Lower leg skin (tissue), 4 donors: ENCODE data around the gene PTPRN2. TPM values are rescaled to one million over a fixed set of nuclear protein-coding genes. Genes with fewer than 3 reads are reported as not detected.
A peak's percentile ranks its signal among the peaks of the same experiment; 100 is the strongest.

ENCODE experiments used
- DNase-seq, 2 donors: peaks; one replicate each; pipeline ENCODE4 v3.0.0-alpha.2; 2019; ENCODE audit warnings: low spot score in 2 of 2
- H3K4me3 ChIP-seq: fragments of 200-600 bp; sonication (generic); 2 replicates; pipeline ENCODE4 v1.5.1; 2017; ENCODE audit warnings: mild to moderate bottlenecking, low read depth; ENCODE audit not compliant: poor library complexity, severe bottlenecking
- POLR2A ChIP-seq, 2 donors: fragments of 450-650 bp; IDR thresholded peaks; one replicate each; pipeline ENCODE4 v1.6.1; 2016 to 2017; ENCODE audit warnings: antibody characterized with exemption in 2 of 2, mild to moderate bottlenecking in 1 of 2, moderate library complexity in 1 of 2
- WGBS, 2 donors: methylation state at CpG; one replicate each; pipeline ENCODE4 v1.1.5; 2018; 5-methylcytosine and 5-hydroxymethylcytosine counted together
- intact Hi-C: fragments of 100-400 bp; cut with DNase I; formaldehyde crosslinking; loops from one replicate; pipeline ENCODE4 v1.15.0; 2023; ENCODE audit warnings: low total_unique reads
- total RNA-seq, 4 donors: library from RNA; depleted of rRNA; stranded (reverse); fragments of >200 nt; gene quantifications; one replicate each; pipeline ENCODE4 v1.1.0, GENCODE V29; 2016
- TF ChIP-seq, protein P1 (sequence below), 3 donors: fragments of 450-650 bp; IDR thresholded peaks; one replicate each; pipeline ENCODE4 v1.5.1; 2016; ENCODE audit warnings: antibody characterized with exemption in 3 of 3, mild to moderate bottlenecking in 3 of 3, moderate library complexity in 2 of 3

Gene PTPRN2
- total RNA-seq, 4 donors from 2014 or later, result 0.11 to 1.6 (median 0.92) TPM

DNA sequence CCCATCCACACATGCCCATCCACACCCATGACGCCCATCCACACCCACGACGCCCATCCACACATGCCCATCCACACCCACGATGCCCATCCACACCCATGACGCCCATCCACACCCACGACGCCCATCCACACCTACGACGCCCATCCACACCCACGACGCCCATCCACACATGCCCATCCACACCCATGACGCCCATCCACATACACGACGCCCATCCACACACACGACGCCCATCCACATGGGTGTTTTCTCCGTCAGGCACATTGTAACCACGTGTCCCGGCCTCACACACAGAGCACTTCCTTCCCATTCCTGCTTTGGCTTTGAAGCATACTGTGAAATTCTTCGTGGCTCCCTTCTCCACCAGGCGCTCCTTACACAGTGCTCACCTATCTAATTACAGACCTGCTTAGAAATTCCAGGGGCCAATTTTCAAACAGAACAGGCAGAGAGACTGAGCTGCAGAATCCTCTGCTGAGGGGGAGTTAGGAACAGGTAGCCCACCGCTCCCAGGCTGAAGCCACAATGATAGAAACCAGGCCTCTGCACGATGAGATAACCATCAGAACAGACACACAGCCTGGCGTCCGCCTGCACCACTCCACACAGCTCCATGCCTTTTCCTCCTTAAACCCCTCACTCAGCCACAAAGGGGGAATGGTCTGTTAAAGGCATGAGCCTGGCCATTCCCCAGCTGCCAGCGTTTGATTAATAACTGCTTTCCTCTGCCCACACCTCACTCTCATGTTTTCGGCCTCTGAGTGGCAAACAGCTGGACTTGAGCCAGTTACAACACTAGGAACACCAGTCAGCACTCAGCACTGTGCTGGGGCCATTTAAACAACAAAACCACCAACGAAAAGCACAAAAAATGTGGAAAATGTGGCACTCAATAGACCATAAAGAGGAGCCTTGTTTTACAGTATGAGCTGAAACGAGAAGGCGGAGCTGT is 501.6 kb downstream of the PTPRN2 start:
- intact Hi-C loops, result no loop called here
- no peak overlapping the region for H3K4me3 ChIP-seq
- DNase-seq, result peak in 1 of 2 donors; percentile 40
- no peak for TF ChIP-seq POLR2A (IDR thresholded peaks at IDR 0.05)
- TF ChIP-seq, protein P1, sequence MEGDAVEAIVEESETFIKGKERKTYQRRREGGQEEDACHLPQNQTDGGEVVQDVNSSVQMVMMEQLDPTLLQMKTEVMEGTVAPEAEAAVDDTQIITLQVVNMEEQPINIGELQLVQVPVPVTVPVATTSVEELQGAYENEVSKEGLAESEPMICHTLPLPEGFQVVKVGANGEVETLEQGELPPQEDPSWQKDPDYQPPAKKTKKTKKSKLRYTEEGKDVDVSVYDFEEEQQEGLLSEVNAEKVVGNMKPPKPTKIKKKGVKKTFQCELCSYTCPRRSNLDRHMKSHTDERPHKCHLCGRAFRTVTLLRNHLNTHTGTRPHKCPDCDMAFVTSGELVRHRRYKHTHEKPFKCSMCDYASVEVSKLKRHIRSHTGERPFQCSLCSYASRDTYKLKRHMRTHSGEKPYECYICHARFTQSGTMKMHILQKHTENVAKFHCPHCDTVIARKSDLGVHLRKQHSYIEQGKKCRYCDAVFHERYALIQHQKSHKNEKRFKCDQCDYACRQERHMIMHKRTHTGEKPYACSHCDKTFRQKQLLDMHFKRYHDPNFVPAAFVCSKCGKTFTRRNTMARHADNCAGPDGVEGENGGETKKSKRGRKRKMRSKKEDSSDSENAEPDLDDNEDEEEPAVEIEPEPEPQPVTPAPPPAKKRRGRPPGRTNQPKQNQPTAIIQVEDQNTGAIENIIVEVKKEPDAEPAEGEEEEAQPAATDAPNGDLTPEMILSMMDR (IDR thresholded peaks at IDR 0.05), result no peak
- WGBS, 2 donors, result 78 to 87% methylated on average over 30 of the region's 30 CpGs

DNA sequence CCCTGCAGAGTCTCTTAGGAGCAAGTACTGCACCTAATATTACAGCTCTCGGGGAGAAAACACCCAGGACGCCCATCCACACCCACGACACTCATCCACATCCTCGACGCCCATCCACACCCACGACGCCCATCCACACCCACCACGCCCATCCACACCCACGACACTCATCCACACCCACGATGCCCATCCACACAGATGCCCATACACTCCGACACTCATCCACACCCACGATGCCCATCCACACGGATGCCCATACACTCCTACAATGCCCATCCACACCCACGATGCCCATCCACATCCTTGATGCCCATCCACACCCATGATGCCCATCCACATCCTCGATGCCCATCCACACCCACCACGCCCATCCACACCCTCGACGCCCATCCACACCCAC is 503.1 kb downstream of the PTPRN2 start:
- peak in 1 of 2 donors; percentile 8 for DNase-seq
- intact Hi-C loops, result no loop called here
- TF ChIP-seq, protein P1 (IDR thresholded peaks at IDR 0.05), result no peak
- TF ChIP-seq POLR2A (IDR thresholded peaks at IDR 0.05), result no peak
- WGBS, 2 donors, result 92 to 93% methylated on average over 18 of the region's 18 CpGs
- H3K4me3 ChIP-seq, result no peak overlapping the region

DNA sequence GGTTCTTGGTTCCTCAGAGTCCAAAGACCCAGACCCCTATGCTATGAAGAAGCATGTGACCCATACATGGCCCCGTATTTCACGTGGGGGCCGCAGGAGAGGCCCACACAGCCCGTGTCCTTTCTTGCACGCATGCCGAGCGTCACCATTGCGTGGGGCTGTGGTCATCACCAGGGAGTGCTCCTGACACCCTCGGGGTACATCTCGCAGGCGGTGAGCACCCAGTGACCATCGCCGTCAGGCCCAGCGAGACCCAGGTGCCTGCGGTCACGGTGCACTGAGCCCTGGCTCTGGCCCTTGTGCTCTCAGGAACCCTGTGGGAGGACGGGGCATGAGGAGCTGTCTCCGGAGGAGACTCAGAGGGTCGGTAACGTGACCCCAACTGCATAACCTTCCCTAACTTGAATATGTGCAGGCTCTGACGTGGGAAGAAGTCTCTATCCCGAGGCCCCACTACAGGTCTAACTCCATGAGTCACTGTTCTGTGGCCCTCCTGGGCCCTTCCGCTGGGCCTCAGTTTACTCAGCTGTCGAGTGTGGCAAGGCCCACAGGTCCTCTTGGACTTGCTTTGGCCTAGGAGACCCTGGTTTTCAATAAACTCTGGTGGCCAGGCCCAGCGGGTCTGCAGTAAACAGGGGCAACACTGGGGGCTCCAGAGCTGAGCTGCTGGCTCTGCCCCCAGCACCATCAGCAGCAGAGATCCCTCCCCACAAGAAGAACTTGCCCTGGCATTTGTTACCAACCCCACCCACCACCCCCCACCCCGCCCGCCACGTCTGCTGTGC is 503.9 kb downstream of the PTPRN2 start:
- no peak overlapping the region for H3K4me3 ChIP-seq
- peak in 1 of 2 donors; percentile 57 for DNase-seq
- WGBS, 2 donors, result 89 to 94% methylated on average over 22 to 28 of the region's 28 CpGs
- intact Hi-C loops, result no loop called here
- TF ChIP-seq POLR2A (IDR thresholded peaks at IDR 0.05), result no peak
- TF ChIP-seq, protein P1 (IDR thresholded peaks at IDR 0.05), result no peak

DNA sequence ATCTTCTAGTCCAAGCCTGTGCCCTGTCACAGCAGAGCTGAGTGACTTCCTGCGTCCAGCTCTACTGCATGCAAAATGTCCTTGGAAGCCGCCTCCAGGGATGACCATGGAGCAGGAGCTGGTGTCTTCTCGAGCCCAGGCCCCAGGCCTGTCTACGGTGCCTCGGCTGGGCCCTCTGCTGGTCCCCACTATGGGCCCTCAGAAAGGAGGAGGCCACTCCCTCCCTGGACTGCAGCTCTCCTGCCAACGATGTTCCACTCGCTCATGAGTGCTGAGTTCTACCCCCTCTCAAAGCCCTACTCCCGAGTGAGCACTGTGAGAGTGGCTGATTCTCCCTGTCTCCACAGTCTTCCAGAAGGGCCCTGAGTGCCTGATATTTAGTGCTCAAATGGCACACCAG is 504.9 kb downstream of the PTPRN2 start:
- peak in 1 of 2 donors; percentile 72 for DNase-seq
- TF ChIP-seq POLR2A (IDR thresholded peaks at IDR 0.05), result no peak
- TF ChIP-seq, protein P1 (IDR thresholded peaks at IDR 0.05), result no peak
- H3K4me3 ChIP-seq, result no peak overlapping the region
- 86 to 93% methylated on average over 6 to 8 of the region's 8 CpGs for WGBS, 2 donors
- intact Hi-C loops, result no loop called here

DNA sequence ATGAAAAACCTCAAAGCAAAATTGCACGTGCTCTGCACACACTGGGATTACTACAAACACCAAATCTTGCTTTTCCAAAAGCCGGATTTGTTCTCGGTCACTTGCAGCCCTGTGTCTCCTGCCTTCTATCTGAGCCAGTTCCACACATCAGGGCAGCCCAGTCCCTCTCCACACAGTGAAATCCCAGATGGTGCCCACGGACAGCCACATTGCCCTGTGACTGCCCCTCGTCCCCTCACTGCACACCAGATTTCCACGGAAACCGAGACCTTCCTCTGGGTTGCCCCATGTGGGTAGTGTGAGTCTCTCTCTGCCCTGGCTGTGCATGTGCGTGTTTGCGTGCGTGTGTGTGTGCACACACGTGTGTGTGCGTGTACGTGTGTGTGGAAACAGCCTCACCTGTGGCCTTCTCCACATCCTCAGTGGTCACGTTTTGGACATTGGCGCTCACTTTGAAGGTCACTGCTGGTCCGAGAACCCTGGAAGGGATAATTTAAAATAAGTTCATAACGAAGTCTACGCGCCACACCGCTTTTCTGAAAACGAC is 506.7 kb downstream of the PTPRN2 start:
- 88 to 90% methylated on average over 21 of the region's 21 CpGs for WGBS, 2 donors
- no peak for TF ChIP-seq POLR2A (IDR thresholded peaks at IDR 0.05)
- TF ChIP-seq, protein P1 (IDR thresholded peaks at IDR 0.05), result no peak
- intact Hi-C loops, result no loop called here
- peak in 1 of 2 donors; percentile 60 for DNase-seq
- H3K4me3 ChIP-seq, result no peak overlapping the region
